ENCODE results near the gene PGRMC2. TPM values are rescaled to one million over a fixed set of nuclear protein-coding genes. Genes with fewer than 3 reads are reported as not detected.
"Not testable (repeated sequence)": the region's sequence is repeated elsewhere in the genome, so short reads cannot be mapped to it uniquely, and the experiment has no call there.

PGRMC2 gene
- total and polyA plus RNA-seq, 11 donors: 23.1 to 84.1 (median 72.1) TPM

DNA sequence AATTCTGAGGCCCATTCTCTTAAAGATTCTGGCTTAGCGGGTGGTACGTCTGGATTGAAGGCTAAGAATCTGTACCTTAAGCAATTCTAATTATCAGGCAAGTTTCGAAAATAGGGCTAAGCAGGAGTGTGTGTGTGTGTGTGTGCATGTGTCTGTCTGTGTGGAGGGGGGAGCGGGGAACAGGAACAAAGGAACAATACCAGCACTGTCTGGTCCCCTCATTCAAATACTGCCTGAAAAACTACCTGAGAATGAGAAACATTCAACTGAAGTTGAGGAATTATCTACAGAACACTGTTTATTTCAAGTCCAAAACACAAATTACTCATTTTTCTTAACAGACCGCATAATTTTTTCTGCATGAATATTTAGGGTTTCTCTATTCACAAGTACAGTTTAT is 18.6 kb downstream of the PGRMC2 start:
- Histone ChIP-seq H3K9me3 (peaks cover 0 to 13% (median 11%) of the 10 kb centered on the region in 12 donors), H3K4me1 (no peaks in the 10 kb centered on the region), H3K27me3 (no peaks in the 10 kb centered on the region), H3K27ac (no peak overlapping the region), H3K4me3 (no peak overlapping the region), H3K36me3 (peaks cover 0 to 34% (median 27%) of the 10 kb centered on the region in 9 donors)
- intact Hi-C loops (cut with DNase I): no loop called here
- no peak for DNase-seq
- TF ChIP-seq POLR2A (IDR thresholded peaks at IDR 0.05): no peak
- TF ChIP-seq CTCF (IDR thresholded peaks at IDR 0.05): no peak
- no peak for ATAC-seq
- WGBS, 4 donors: 86 to 94% (median 93%) methylated on average over 5 of the region's 5 CpGs

DNA sequence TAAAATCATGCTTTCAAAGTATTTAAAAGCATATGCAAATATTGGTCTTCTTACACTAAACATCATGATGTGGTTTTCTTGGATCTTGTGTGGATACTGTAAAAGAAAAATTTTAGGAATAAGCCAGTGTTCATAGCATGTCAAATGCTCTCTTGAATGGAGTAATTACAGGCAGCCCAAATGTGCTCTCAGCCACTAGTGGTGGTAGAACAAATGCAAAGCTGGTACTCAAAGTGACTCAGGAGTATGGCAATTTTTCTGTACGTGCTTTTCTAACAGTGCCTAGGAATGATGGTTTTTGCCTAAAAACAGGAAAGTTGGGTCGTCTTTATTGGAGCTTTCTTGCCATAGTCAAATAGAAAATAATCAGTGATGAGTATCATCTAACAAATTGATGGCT is 19.9 kb downstream of the PGRMC2 start:
- Histone ChIP-seq H3K27ac (no peak overlapping the region), H3K27me3 (no peaks in the 10 kb centered on the region), H3K9me3 (peaks cover 0 to 13% (median 11%) of the 10 kb centered on the region in 12 donors), H3K4me3 (no peak overlapping the region), H3K4me1 (no peaks in the 10 kb centered on the region), H3K36me3 (peaks cover 0 to 34% (median 27%) of the 10 kb centered on the region in 9 donors)
- whole genome bisulfite sequencing, 4 donors: 43 to 73% (median 63%) methylated on average over 2 of the region's 2 CpGs
- DNase-seq (no peak), ATAC-seq (no peak)
- TF ChIP-seq CTCF (IDR thresholded peaks at IDR 0.05): no peak
- TF ChIP-seq POLR2A (IDR thresholded peaks at IDR 0.05): no peak
- intact Hi-C loops (cut with DNase I): no loop called here

DNA sequence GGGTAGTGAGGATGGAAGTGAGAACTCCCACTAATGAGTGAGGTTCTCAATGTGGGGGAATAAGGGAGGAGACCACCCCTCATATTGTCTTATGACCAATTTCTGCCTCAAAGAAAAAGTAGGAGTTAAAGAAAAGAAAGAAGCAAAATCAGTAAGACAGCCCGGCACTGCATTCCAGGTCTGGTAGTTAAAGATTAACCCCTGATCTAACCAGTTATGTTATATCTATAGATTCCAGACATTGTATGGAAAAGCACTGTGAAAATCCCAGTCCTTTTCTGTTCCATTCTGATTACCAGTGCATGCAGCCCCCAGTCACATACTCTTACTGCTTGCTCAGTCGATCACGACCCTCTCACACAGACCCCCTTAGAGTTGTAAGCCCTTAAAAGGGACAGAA is 20.4 kb downstream of the PGRMC2 start:
- H3K27ac ChIP-seq; intact Hi-C loops (cut with DNase I); ATAC-seq; H3K4me1 ChIP-seq; DNase-seq; H3K27me3 ChIP-seq; H3K4me3 ChIP-seq: not testable (repeated sequence)
- peaks cover 0 to 31% (median 25%) of the 10 kb centered on the region in 9 donors for H3K36me3 ChIP-seq
- 62 to 81% (median 74%) methylated on average over 3 of the region's 3 CpGs for WGBS, 4 donors
- peaks cover 0 to 13% (median 11%) of the 10 kb centered on the region in 12 donors for H3K9me3 ChIP-seq

- DNase-seq; H3K27me3 ChIP-seq; H3K27ac ChIP-seq; ATAC-seq; intact Hi-C loops (cut with DNase I); H3K4me3 ChIP-seq; H3K4me1 ChIP-seq: not testable (repeated sequence)
- H3K9me3 ChIP-seq: peaks cover 0 to 13% (median 11%) of the 10 kb centered on the region in 12 donors
- WGBS, 4 donors: 59 to 70% (median 64%) methylated on average over 3 of the region's 3 CpGs
- H3K36me3 ChIP-seq: peaks cover 0 to 15% (median 9%) of the 10 kb centered on the region in 9 donors
Measured at GRCh38 chr4:128265550-128265949, 22.1 kb downstream of the PGRMC2 start.

- H3K27ac ChIP-seq; H3K36me3 ChIP-seq; H3K4me3 ChIP-seq; H3K27me3 ChIP-seq; DNase-seq; H3K9me3 ChIP-seq; ATAC-seq; intact Hi-C loops (cut with DNase I); H3K4me1 ChIP-seq: not testable (repeated sequence)
- WGBS, 4 donors: 46 to 65% (median 57%) methylated on average over 5 of the region's 5 CpGs
Measured at GRCh38 chr4:128259889-128260288, 27.7 kb downstream of the PGRMC2 start.

DNA sequence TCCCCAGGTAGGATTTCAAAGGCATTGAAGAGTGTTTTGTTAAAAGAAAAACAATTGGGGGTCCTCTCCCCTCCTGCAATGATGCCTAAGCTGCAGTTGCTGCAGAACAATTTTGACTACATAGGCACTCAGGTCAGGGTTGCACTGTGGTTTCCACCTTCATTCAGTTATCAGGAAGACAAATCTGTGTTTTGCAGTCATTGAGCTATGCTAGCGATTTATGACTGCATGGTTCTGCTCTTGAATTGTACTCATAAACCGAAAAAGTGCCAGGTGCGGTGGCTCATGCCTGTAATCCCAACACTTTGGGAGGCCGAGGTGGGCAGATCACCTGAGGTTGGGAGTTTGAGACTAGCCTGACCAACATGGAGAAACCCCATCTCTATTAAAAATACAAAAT is 29.4 kb downstream of the PGRMC2 start:
- ATAC-seq; DNase-seq; H3K4me1 ChIP-seq; H3K36me3 ChIP-seq; H3K27ac ChIP-seq; intact Hi-C loops (cut with DNase I); H3K4me3 ChIP-seq; H3K9me3 ChIP-seq; H3K27me3 ChIP-seq: not testable (repeated sequence)
- WGBS, 4 donors: 75 to 86% (median 83%) methylated on average over 4 of the region's 4 CpGs

Data from heart left ventricle (tissue), 16 donors.